ENCODE data around the gene IL27RA. TPM values are rescaled to one million over a fixed set of nuclear protein-coding genes. Genes with fewer than 3 reads are reported as not detected.

The IL27RA gene
- total RNA-seq, 1 experiment from 2014 or later, result 13.6 TPM

- Histone ChIP-seq H3K27ac (ENCODE audit: insufficient read length, low read depth, low read length) (no peak overlapping the region), H3K23ac (ENCODE audit: insufficient read length, low read depth, low read length) (no peak overlapping the region), H4K20me1 (ENCODE audit: control insufficient read depth, insufficient read depth, insufficient read length) (no peaks in the 10 kb centered on the region), H3K14ac (ENCODE audit: insufficient read depth, low read length) (no peak overlapping the region), H3K4me1 (ENCODE audit: insufficient read depth, low read length) (peaks cover 3% of the 10 kb centered on the region; the same call in 1 of the 2 replicates), H4K5ac (ENCODE audit: insufficient read length, low read depth, low read length) (no peak overlapping the region), H2BK120ac (ENCODE audit: low read depth, low read length, poor library complexity, severe bottlenecking) (no peak overlapping the region), H3K4me2 (ENCODE audit: insufficient read depth, insufficient read length, low read length) (no peak overlapping the region), H4K91ac (ENCODE audit: insufficient read length, low read depth, low read length) (no peak overlapping the region), H3K23me2 (ENCODE audit: insufficient read length, low read depth, low read length, poor library complexity, severe bottlenecking) (no peaks in the 10 kb centered on the region), H3K79me1 (ENCODE audit: insufficient read depth, low read depth, low read length, poor library complexity, severe bottlenecking) (no peaks in the 10 kb centered on the region), H2AK5ac (ENCODE audit: insufficient read length, low read length) (no peak overlapping the region), H3K9ac (ENCODE audit: extremely low read depth, insufficient read length, low read length) (no peak overlapping the region), H3K4ac (ENCODE audit: low read depth, low read length) (no peak overlapping the region), H3K56ac (ENCODE audit: insufficient read length, low read depth, low read length) (no peak overlapping the region), H2AFZ (ENCODE audit: low read length) (no peak overlapping the region), H3K9me3 (ENCODE audit: control insufficient read depth, low read depth, low read length) (no peaks in the 10 kb centered on the region), H2BK15ac (ENCODE audit: low read depth, low read length) (no peak overlapping the region), H3K27me3 (ENCODE audit: insufficient read depth, low read length) (no peaks in the 10 kb centered on the region), H2BK12ac (ENCODE audit: insufficient read length, low read depth, low read length) (no peak overlapping the region), H4K8ac (replicated peaks; ENCODE audit: insufficient read length, low read depth, low read length) (no peak overlapping the region), H3T11ph (ENCODE audit: low read length) (no peak overlapping the region), H2BK20ac (ENCODE audit: low read depth, low read length, poor library complexity, severe bottlenecking) (no peak overlapping the region), H2BK5ac (ENCODE audit: insufficient read length, low read length) (no peak overlapping the region), H3K79me2 (ENCODE audit: insufficient read depth, low read length) (no peaks in the 10 kb centered on the region), H3K18ac (ENCODE audit: insufficient read length, low read depth, low read length) (no peak overlapping the region)
- no peak for DNase-seq
- H3K36me3 Mint-ChIP-seq (ENCODE audit: insufficient read depth in 1 of 3, low read depth in 3 of 3), result no peaks in the 10 kb centered on the region
- no peak overlapping the region for H3K27ac Mint-ChIP-seq
- peaks cover 37 to 51% of the 10 kb centered on the region in 2 experiments for H3K4me1 Mint-ChIP-seq
- no CpG with 5 or more reads among the region's 9 CpGs for WGBS (ENCODE audit: extremely low coverage, insufficient read length, low lambda C conversion rate)
- H3K9me3 Mint-ChIP-seq, result no peaks in the 10 kb centered on the region; a peak in 1 of 5 replicates
- TF ChIP-seq CTCF (conservative IDR thresholded peaks at IDR 0.05), result no peak
- no peak overlapping the region for H3K4me3 Mint-ChIP-seq
- H3K27me3 Mint-ChIP-seq (ENCODE audit: low read depth), result no peaks in the 10 kb centered on the region
These were observed 48.8 kb upstream of the IL27RA start for GRCh38 chr19:13982773-13983172.
